ENCODE measurements around the gene HSPB7. TPM values are rescaled to one million over a fixed set of nuclear protein-coding genes. Genes with fewer than 3 reads are reported as not detected.
A peak's percentile ranks its signal among the peaks of the same experiment; 100 is the strongest.
"Not testable (repeated sequence)": the region's sequence is repeated elsewhere in the genome, so short reads cannot be mapped to it uniquely, and the experiment has no call there.

The HSPB7 gene
- total RNA-seq, 1 donor from 2014 or later: not detected

DNA sequence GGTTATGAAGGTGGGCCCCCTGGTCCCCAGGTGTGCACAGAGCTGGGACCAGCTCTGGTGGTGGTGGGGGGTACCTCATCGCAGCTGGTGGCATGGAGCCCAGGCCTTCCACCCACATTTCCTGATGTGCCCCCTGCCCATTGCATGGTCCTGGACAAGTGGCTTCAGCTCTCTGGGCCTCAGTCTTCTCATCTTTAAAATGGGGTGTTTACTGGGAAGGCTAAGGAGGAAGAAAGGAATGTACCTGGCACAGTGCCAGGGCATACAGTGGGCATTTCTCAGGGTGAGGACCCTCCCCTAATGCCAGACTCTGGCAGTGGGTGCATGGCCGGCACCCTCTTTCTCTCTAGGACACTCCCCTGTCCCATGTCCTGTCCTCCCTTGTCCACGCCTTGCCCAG is 33.2 kb upstream of the HSPB7 start:
- no peak for DNase-seq (ENCODE audit: extremely low read depth, low read depth, low spot score)

DNA sequence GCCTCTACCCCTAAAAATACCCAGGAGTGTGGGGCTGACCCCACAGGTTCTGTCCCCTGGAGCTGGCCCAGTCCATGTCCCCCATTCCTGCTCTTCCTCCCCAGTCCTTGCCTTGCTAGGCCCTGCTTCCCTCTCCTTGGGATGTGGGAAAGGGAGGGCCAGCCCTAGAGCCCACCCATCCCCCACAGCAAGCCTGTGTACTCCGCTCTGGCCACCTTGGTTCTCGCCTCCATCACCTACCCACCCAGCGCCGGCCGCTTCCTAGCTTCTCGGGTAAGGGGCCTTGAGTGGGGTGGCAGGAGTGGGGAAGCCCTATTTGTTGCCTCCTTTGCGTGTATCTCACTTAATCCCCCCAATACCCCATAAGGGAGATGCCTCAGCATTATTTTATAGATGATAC is 32.5 kb upstream of the HSPB7 start:
- no peak for DNase-seq (ENCODE audit: extremely low read depth, low read depth, low spot score)

DNA sequence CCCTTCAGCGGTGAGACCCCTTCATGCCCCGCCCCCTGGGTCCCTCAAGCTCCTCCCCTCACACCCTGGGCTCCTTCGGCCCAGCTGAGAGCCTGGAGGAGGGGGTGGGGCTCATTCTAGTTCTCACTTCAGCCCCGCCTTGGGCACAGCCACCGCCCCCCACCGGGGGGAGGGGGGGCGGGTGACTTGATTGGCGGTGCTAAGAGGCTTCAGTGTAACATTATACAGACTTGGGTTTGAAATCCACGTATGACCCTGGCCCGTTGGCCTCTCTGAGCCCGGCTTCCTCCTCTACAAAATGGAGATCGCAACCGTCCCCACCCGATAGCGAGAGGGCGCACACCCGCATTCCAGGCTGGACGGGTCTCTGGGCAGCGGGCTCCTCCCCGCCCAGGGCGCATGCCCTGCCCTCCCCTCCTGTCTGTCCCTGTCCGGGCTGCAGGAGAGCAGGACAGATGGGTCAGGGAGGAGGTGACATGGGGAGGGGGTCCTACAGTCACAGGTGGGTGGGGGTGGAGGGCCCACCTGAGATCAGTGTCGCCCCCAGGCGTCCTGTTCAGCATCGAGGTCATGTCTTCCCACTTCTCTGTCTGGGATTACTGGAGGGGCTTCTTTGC is 30.8 kb upstream of the HSPB7 start:
- no peak for DNase-seq (ENCODE audit: extremely low read depth, low read depth, low spot score)

DNA sequence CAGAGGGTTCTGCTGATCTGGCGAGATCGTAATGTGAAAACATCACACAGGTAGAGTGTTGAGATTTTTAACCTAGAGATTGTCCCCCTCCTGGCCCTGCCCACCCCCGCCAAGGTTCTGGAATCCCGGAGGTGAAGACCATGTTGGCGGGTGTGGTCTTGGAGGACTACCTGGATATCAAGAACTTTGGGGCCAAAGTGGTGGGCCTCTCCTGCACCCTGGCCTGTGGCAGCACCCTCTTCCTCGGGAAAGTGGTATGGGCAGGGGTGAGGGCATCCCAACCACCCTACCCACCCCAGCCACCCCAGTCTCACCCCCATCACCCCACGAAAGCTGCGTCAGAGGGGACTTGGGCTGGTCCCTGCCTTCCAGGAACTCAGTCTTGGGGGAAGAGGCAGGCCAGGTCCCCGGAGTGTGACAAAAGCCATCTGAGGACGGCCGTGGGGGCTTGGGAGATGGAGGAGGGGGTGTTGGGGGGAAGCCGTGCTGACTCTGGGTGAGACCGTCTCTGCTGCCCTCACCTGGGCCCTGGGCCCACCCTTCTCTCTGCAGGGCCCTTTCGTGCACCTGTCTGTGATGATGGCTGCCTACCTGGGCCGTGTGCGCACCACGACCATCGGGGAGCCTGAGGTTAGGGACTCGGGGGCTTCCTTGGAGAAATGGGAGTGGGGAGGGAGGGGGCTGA is 30.1 kb upstream of the HSPB7 start:
- no peak for DNase-seq (ENCODE audit: extremely low read depth, low read depth, low spot score)

DNA sequence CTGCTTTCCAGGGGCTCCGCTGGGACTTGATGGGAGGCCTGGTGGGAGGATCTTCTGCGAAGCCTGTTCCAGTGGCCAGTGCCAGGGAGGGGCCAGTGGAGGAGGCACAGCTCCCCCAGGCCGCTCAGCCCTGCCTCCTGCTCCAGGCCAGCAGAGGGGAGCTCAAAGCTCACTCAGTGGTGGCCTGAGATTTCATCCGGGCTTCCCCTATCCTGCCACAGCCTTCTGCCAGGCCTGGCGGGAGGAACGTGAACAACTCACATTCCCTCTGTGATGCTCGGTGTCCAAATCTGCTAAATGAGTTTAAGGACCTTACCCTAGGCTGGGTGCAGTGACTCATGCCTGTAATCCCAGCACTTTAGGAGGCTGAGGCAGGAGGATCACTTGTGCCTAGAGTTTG is 29.0 kb upstream of the HSPB7 start:
- no peak for DNase-seq (ENCODE audit: extremely low read depth, low read depth, low spot score)

DNA sequence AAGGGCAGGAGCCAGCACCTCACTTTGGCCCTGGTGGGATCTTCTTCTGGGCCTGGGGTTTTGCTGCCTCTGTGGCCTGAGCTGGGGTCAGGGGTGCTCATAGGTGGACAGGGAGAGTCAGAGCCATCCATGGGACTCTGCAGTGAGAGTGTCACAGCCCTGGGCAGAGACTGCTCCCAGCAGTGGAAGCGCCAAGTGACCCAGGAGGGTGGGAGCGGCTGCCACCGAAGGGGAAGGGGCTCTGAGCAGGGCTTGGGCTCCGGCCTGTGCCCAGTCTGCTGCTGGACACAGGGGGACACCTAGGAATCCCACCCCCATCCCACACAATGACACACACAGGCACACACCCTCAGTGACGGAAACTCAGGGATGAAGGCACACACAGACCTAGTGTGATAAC is 26.1 kb upstream of the HSPB7 start:
- DNase-seq (ENCODE audit: extremely low read depth, low read depth, low spot score): no peak

DNA sequence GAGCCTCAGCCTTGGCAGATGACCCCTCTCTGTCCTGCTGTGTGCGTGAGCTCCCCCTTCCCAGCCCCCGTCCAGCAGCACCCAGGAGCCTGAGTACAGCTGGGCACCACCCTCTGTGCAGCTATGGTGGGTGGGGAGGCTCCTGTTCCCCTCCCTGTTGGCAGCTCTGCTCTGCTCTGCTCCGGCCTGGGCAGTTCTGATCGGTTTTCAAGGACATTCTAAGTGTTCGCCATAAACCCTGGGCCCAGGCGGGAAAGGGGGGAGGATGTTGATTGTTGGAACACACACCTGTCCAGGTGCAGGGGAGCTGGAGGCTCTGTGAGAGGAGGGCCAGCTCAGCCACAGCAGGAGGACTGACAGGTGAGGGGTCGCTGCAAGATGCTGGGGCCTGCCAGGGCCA is 25.7 kb upstream of the HSPB7 start, which contains the start of gene CLCNKB:
TSS of gene CLCNKB (plus strand) at position 262 of the 400 bp plus-strand sequence. CDS start 711 bp downstream, outside the sequence.
- DNase-seq (ENCODE audit: extremely low read depth, low read depth, low spot score): no peak

DNA sequence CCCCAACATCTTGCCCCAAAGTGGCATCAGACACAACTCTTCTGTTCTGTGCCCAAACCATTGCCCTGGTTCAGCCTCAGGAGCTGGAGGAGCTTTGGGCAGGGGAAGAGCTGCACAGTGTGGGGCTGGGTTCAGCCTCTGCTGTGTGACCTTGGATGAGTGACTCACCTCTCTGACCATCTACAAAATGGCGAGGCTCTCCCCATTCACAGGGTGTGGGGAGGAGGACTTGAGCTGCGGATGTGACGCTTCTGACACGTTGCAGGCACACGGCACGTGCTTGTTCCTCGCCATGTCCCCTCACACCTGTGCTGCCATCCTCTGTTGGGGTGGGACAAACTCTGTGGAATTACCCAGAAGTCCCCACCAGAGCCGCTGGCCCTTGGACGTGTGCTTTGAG is 24.8 kb upstream of the HSPB7 start:
- DNase-seq (ENCODE audit: extremely low read depth, low read depth, low spot score): not testable (repeated sequence)

DNA sequence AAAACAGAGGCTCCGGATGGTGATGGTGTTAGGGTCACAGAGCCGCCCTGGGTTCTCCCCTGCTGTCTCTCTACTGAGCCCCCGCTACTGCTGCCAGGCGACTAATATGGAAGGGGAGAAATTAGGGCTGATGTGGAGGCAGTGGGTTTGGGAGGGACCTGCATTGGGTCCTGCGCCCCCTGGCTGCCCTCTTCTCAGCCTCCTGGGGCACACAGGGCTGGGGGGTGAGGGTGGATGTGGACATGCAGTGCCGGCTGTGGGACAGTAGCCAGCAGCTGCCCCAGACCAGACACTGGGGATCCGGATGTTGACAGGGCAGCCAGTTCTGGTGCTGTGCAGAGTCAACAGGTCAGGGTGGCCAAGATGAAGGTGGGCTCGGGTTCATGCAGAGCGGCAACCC is 24.3 kb upstream of the HSPB7 start:
- DNase-seq (ENCODE audit: extremely low read depth, low read depth, low spot score): no peak

DNA sequence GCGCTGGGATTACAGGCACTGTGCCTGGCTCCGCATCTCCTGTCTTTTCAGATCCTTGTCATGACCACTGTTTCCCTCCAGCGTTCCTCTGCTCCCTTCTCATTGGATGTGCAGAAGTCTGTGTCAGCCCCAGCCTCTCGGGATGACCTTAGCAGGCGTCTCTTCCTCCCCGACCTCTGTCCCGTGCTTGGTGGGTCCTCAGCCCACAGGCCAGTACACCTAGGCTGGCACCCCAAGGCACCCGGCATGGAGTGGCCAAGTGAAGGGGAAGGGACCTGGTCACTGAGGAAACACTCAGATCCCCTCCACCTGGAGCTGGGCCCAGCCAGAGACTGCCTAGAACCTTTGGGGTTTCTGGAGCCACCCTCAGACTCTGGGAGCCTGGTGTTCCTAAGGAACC is 23.4 kb upstream of the HSPB7 start:
- DNase-seq (ENCODE audit: extremely low read depth, low read depth, low spot score): no peak

DNA sequence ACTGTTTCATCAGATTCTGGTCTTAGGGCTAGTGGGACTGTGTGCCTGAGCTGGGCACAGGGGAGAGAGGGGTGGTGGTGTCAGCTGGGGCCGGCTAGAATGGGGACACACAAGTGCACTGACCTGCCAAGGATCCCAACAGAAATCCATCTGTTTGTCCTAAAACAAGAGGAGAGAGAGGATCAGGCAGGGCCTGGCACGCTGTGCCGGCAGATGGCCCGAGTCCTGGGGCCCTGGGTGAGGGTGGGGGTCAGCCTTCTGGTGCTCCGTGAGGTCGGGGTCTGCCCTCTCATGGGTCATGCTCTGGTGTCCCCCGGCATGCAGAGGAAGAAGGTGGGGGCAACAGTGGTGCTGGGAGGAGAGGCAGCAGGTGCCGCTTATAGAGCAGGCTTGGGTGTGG is 22.0 kb upstream of the HSPB7 start:
- not testable (repeated sequence) for DNase-seq (ENCODE audit: extremely low read depth, low read depth, low spot score)

DNA sequence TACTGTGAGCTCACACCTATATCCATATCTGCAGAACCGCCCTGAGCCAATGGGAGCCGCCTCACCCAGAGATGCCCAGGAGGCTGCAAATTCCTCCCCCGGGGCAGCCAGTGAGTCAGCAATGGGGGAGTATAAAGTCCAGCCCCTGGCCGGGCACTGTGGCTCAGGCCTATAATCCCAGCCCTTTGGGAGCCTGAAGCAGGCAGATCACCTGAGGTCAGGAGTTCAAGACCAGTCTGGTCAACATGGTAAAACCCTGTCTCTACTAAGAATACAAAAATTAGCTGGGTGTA is 20.7 kb upstream of the HSPB7 start:
- DNase-seq (ENCODE audit: extremely low read depth, low read depth, low spot score): no peak

DNA sequence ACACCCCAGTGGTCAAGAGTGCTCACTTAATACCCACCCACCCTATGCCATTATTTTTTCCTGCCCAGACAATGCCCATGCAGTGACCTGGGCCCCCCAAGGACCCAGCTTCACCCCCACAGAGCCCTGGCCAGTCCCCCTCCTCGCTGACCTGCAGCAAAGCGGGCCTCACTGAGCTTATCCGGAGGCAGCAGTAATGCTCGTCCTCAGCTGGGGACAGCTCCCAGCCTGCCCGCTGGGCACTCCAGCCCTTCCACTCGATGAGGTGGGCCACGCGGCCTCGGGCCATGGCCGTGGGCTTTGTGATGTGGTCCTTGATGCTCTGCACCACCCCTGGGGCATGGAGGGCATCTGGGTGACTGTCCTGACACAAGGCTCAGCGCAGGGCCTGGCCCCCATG is 18.6 kb upstream of the HSPB7 start:
- DNase-seq (ENCODE audit: extremely low read depth, low read depth, low spot score): not testable (repeated sequence)

DNA sequence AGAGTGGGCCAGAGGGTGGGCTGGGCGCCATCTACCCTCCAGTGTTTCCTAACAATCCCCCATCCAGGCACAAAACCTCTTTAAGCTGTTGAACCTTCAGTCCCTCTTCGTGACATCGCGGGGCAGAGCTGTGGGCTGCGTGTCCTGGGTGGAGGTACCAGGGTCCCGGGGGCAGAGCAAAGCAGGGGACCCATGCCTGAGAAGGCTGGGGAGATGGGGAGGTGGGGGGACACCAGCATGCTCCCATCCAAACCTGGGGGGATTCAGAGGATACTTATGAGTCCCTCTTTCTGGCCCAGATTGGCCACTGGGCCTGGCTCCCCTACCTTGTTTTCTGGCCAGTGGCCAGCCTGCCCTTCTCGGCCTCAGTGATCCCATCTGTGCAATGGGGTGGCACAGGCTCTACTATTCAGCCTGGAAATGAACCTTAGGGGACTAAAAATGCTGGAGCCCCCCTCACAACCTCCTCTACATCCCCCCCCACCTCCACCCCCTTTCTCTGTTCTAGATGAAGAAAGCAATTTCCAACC is 15.3 kb upstream of the HSPB7 start:
- not testable (repeated sequence) for DNase-seq (ENCODE audit: extremely low read depth, low read depth, low spot score)

DNA sequence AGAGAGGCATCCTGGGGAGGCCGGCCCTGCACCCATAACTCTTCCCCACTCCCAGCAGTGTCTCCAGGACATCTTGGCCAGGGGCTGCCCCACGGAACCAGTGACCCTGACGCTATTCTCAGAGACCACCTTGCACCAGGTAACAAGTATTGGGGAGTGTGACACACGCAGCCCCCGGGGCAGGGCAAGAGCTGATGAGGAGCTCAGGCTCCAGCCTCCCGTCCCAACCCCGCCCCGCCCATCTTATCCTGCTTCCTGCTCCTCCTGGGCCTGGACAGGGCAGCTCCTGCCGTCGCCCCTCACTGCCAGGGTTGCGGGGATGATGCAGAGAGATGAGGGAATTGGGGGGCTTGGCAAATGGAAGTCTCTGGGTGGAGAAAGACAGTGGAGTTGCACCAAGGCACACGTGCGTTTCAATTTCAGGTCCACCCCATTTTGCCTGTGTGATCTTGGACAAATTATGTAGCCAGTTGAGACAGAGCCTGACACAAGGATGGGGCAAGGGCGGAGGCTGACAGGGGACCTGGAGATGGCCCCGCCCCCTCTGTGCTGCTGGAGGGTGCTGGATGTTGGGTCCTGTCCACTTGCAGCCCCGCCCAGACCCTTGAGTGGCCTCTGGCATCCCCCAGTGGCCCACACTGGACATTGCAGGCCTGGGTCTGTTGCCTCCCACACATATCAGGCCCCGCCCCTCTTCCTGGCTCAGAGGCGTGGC is 14.7 kb upstream of the HSPB7 start:
- DNase-seq (ENCODE audit: extremely low read depth, low read depth, low spot score): peak; percentile 22

DNA sequence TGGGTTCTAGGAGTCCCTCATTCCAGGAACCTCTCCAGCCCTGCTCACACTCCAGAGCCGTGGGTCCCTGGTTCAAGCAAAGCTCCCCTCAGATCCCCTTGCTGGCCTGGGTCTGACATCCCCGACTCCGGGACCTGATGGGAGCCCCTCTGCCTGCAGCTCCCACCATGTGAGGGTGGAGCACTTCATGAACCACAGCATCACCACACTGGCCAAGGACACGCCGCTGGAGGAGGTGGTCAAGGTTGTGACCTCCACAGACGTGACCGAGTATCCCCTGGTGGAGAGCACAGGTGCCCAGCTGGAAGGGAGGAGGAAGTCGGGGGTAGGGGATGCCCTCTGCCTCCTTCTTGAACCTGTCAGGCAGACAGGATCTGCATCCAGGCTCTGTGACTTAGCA is 13.7 kb upstream of the HSPB7 start:
- DNase-seq (ENCODE audit: extremely low read depth, low read depth, low spot score): no peak

DNA sequence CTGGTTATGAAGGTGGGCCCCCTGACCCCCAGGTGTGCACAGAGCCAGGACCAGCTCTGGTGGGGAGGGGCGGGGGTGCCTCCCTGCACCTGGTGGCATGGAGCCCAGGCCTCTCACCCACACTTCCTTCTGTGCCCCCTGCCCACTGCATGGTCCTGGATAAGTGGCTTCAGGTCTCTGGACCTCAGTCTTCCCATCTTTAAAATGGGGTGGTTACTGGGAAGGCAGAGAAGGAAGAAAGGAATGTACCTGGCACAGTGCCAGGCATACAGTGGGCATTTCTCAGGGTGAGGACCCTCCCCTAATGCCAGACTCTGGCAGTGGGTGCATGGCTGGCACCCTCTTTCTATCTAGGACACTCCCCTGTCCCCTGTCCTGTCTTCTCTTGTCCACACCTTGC is 11.4 kb upstream of the HSPB7 start:
- DNase-seq (ENCODE audit: extremely low read depth, low read depth, low spot score): no peak

DNA sequence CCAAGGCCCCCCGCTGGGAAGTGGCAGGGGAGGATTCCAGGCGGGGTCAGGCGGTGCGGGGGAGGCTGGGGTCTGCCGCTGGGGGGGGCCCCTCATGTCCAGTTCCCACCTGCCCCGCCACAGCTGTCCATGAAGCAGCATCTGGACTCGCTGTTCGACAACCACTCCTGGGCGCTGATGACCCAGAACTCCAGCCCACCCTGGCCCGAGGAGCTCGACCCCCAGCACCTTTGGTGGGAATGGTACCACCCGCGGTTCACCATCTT is 11.1 kb upstream of the HSPB7 start:
- not testable (repeated sequence) for DNase-seq (ENCODE audit: extremely low read depth, low read depth, low spot score)

DNA sequence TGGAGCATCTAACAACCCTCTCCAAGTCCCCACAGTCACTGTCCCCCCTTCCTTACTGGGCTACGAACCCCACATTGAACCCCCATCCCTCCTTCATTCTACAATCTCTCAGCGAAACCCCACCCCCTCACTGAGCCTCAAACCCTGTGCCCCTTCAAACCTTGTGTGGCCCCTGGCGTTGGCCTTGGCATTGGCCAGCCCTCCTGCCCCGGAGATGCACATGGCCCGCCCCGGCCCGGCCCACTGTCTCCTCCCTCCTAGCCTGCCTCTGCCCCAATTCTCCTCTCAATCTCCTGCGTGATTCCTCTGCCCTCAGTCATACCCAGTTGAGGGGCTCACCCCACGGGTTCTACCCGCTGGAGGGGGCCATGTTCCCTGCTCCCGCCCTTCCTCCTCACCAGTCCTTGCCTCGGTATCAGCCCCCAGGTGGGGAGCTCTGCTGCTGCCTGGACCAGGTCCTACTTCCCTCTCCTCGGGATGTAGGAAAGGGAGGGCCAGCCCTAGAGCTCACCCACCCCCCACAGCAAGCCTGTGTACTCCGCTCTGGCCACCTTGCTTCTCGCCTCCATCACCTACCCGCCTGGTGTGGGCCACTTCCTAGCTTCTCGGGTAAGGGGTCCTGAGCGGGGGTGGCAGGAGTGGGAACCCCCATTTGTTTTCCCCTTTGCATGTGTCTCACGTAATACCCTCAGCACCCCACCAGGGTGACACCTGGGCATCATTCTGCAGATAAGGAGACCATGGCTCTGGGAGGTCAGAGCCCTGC is 10.6 kb upstream of the HSPB7 start:
- no peak for DNase-seq (ENCODE audit: extremely low read depth, low read depth, low spot score)

DNA sequence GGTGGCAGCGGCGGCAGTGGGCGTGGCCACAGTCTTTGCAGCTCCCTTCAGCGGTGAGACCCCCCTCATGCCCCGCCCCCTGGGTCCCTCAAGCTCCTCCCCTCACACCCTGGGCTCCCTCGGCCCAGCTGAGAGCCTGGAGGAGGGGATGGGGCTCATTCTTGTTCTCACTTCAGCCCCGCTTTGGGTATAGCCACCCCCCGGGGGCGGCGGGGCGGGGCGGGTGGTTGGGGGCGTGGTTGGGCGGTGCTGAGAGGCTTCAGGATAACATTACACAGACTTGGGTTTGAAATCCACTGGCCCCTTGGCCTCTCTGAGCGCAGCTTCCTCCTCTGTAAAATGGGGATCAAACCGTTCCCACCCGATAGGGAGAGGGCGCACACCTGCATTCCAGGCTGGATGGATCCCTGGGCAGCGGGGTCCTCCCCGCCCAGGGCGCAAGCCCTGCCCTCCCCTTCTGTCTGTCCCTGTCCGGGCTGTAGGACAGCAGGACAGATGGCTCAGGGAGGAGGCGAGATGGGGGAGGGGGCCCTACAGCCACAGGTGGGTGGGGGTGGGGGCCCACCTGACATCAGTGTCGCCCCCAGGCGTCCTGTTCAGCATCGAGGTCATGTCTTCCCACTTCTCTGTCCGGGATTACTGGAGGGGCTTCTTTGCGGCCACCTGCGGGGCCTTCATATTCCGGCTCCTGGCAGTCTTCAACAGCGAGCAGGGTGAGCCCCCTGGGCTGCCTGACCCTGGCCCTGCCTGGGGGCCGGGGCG is 9.1 kb upstream of the HSPB7 start:
- DNase-seq (ENCODE audit: extremely low read depth, low read depth, low spot score): no peak

DNA sequence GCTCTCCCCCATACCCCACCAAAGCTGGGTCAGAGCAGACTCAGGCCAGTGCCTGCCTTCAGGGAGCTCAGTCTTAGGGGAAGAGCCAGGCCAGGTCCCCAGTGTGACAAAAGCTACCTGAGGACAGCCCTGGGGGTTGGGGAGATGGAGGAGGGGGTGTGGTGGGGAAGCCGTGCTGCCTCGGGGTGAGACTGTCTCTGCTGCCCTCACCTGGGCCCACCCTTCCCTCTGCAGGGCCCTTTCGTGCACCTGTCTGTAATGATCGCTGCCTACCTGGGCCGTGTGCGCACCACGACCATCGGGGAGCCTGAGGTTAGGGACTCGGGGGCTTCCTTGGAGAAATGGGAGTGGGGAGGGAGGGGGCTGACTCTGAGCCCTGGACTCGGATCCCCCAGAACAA is 8.5 kb upstream of the HSPB7 start:
- DNase-seq (ENCODE audit: extremely low read depth, low read depth, low spot score): not testable (repeated sequence)

Measured in glomerular endothelial cell (primary cell).